Nucleus accumbens (tissue), 56 donors: ENCODE measurements around the gene DTNBP1.
A peak's percentile ranks its signal among the peaks of the same experiment; 100 is the strongest.

Experiments
- DNase-seq, 56 donors: peaks; one replicate each; lab custom pipeline; 2025; lab: John Stamatoyannopoulos, UW

DTNBP1 gene, protein sequence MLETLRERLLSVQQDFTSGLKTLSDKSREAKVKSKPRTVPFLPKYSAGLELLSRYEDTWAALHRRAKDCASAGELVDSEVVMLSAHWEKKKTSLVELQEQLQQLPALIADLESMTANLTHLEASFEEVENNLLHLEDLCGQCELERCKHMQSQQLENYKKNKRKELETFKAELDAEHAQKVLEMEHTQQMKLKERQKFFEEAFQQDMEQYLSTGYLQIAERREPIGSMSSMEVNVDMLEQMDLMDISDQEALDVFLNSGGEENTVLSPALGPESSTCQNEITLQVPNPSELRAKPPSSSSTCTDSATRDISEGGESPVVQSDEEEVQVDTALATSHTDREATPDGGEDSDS

DNA sequence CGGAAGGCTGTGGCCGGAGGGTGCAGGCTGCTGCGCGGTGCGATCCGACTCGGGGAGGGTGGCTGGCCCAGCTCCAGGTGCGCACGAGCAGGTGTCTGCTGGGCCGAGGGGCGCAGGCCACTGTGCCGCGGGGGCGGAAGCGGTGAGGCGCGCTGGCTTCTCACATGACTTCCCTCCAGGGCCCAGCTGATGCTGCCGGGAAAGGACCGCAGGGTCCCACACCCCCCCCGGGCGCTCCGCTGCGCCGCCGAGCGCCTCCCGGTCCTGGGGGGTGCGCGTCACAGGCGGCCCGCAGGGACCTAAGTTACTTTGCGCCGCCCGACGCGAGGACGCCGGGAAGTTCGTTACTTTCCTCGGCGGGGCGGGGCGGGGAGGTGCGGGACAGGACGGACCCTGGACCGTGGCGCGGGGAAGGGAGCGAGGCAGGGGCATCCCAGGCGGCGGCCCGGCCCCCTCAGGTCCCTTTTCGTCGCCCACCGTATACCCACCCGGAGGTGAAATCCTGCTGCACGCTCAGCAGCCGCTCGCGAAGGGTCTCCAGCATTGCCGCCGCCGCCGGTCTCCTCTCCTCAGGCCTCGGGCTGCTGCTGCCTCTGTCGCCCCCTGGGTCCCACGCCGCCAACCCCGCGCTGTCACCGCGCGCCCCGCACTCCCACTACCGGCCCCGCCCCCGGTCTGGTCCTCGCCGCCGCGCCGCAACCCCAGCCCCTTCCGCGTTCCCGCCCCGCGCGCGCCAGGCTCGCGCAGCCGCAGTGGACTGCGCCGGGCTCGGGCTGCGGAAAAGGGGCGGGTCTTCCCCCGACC, at the start of gene DTNBP1:
DTNBP1 (minus strand) TSS at position 703 of the 804 bp plus-strand sequence; CDS start at position 544, 159 bp downstream.
- peak in 54 of 56 donors; percentile 35 to 93 (median 74) for DNase-seq

DNA sequence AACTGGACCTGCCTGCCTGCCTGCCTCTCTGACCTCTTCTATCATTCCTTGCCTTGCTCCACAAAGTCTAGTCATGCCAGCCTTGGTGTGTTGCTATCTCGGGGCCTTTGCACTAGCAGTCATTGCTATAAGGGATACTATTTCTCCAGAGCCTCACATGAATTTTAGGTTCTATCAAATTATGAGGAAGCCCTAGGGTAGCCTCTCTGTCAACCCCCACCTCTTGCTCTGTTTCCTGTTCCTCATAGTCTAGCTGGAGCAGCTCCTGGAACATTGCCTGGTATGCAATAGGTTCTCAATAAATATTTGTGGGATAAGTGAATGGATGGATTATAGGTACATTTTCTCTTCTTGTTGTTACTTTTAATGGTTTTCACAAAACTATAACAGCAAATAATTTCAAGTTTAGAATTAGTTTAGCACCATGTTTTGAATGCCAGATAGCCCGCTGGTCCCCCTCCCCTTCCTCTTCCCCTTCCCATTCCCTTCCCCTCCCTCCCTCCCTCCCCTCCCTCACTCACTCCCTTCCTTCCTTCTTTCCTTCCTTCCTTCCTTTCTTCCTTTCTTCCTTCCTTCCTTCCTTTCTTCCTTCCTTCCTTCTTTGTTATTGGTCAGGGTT, 46.9 kb upstream of the DTNBP1 start:
- no peak for DNase-seq

DNA sequence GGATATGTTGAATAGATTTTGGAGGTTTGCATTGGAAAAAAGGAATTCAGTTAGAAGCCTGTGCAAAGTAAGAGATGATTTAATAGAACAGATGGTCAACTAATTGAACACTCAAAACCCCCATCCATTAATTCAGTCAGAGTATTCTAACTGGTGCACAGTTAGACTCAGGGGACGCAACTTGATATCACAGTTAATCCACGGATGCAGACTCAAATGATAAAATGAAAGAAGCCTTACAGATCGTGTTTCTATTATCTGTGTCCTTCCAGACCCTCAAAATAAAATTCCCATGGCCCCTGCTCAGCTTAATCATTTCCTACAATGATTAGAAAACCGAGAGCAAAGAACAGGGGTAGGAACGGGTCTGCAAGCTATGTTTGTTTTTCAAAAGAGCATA, 45.4 kb upstream of the DTNBP1 start:
- DNase-seq, result no peak

DNA sequence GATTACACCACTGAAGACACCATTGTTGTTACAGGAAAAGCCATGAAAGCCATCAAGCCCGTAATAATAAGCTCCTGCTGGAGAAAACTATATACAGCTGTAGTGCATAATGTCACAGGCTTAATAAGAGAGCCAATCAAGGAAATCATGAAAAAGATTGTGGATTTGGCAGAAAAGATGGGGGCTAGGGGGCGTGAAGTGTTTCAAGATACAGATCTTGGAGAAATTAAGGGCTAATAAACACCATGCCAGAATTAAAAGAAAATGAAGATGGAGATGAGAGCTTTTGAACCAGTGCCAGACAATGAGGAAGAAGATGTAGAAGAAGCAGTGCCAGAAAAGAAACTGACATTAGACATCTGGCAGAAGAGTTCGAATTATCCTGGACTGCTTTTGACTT, 43.2 kb upstream of the DTNBP1 start:
- DNase-seq, result no peak

DNA sequence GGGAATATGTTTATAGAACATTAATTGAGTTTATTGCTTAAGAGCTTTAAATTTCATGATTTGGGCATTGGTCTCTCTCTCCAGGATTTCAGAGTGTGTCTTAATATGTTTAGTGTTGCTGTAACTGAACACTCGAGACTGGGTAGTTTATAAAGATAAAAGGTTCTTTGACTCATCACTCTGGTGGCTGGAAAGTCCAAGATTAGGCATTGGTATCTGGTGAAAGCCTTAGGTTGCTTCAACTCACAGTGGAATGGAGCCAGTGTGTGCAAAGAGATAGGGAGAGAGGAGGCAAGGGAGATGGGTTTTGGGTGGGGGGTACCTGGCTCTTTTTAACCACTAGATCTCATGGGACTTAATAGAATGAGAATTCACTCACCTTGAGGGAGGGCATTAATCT, 35.6 kb upstream of the DTNBP1 start:
- no peak for DNase-seq

DNA sequence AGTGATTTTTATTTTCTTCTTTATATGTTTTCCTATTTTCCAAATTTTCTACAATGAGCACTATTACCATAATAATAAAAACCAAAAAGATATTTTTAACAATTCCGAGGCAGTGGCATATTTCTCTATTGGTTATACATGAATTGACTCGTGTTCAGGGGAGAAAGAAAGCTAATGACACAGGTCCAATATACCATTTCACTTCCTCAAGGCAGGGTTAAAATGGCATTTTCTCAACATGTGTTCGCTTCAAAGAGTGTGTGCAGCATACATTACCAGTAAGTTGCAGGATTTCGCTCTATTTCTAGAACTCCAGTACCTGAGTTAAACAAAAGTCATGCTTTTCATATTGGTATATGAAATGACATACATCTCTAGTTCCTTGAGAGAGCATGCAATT, 35.1 kb upstream of the DTNBP1 start:
- no peak for DNase-seq

DNA sequence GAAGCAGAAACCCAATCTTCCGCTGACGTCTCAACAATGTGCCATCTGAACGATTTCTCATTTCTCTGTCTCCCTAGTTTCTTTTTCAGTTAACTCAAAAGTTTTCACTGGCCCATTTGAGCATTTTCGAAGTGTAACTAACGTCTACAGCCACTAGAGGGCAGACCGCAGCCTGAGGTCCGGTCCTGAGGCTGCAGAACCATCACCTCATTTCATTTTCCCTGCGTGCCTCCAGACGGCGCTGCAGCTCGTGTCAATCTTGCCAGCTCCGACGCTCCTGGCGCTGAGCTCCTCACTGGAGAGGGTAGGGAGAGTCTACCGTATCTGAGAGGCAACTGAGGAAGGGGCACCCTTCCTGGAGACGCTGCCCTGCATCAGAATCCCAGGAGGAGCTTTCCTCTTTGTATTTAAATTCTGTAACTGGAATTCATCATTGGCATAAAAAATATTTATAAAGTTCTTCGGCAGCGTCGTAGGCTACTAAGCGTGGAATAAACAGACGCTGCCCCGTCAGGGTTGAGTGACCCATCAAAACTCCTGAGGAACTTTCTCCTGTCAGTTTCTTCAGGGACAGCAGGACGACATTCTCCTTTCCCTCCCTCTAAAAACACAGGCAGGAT, 28.5 kb upstream of the DTNBP1 start:
- DNase-seq, result peak; percentile 7 to 91 (median 69)

DNA sequence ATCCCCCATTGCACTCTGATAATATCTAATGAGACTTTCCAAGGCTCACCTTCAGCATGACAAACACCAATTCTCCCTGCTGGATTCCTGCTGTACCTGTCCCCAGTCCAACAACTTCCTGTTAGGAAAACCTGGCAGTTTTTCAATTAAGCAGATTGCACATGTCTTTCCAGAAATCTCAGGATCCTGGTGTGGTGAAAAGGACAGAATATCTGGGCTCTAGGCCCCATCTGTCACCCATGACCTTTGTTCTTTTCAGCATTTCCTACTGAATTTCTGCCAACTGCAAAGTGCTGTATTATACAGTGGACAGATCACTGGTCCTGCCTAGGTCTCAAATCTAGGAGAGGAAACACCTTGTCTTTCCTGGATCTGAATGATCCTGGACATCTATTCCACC, 27.7 kb upstream of the DTNBP1 start:
- no peak for DNase-seq

DNA sequence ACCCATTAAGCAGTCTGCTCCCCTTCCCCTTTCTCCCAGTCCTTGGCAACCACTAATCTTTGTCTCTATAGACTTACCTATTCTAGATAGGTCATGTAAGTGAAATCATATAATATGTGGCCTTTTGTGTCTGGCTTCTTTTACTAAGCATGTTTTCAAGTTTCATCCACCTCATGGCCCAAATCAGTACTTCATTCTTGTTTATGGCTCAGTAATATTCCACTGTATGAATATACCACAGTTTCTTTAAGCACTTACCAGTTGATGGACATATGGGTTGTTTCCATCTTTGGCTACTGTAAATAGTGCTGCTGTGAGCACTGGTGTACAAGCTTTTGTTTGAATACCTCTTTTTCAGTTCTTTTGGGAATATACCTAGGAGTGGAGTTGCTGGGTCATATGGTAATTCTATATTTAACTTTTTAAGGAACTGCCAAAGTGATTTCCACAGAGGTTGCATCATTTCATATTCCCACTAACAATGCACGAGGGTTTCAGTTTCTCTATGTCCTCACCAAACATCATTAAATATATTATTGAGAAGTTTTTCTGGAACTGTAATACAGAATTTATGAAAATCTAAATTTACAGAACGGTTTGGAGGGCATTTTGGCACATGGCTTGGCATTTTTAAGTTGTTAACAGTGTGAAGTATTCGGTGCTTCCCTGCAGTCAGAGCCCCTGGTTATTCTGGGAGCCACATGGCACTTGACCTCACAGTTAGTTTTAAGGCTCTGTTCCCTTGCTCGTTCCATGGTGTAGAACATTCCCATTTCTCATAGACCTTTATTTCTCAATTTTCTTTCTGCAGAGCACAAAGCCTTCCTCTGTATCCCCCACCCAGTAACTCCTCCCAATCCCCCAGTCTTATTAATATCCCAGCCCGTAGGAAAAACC, 27.0 kb upstream of the DTNBP1 start:
- DNase-seq, result no peak

DNA sequence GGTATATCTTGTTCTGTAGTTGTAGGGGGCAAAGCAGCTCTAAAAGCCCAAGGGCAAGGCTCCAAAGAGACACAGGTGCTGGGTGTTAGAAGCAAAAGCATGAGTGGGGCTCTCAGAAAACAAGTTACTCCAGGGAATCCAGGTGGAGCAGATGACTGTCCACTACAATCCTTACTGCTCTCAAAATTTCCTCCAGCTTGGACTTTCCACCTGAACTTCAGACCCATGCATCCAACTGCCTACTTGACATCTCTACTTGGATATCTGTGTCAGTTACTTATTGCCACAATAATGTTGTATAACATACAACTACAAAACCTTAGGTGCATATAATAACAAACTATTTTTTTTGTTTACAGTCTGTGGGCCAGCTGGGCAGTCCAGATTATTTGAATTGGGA, 22.8 kb upstream of the DTNBP1 start:
- DNase-seq, result no peak

DNA sequence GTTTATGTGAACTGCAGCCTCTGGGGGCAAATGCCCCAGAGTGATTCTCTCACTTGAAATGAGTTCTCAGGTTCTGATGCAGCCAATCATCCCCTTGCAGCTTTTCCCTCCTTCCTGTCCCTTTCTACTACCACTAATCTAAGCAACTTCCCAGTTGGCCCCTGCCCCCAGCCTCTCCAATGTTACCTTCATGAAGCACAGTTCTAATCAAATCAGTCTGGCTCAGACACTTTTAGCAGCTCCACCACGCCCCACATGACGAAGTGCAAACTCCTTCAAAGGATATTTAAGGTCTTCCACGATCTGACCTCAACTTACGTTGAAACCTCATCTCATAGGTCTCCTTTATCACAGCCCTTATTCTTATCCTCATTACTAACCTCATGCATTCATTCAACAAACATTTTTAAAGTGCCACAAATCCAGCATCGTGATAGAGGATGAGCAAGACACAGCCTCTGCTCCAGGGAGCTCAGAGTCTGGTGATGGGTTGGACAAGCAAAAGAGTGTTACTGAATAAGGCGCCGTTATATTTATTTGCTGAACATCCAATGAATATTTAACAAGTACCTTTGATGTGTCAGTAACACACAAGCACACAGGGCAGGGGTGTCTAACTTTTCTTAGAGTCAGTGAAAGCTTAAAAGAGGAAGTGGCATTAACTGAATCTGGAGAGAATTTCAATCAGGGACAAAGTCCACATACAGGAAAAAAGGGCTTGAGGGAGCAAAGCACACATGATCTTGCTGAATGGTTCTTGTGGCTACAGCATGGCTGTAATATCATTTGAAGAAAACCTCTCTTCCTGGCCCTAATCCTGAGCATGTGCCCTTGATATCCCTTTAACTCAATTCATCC, 20.4 kb upstream of the DTNBP1 start:
- DNase-seq, result no peak

DNA sequence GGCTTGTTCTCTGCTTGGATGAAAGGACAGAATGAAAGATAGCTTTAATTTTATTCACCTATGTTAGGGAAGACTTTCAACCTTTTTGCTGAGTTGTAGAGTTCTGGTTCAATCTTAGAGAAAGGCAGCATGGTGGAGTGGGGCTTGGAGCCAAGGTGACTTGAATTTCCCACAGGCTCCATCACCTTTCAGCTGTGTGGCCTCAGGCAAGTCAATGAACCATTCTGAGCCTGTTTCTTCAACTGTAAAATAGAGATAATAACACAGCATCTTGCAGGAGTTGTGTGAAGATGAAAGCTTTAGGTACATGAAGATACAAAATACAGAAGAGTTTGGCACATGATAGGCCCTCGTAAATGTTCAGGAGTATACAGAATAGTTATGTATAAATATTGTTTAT, 19.1 kb upstream of the DTNBP1 start:
- DNase-seq, result no peak

DNA sequence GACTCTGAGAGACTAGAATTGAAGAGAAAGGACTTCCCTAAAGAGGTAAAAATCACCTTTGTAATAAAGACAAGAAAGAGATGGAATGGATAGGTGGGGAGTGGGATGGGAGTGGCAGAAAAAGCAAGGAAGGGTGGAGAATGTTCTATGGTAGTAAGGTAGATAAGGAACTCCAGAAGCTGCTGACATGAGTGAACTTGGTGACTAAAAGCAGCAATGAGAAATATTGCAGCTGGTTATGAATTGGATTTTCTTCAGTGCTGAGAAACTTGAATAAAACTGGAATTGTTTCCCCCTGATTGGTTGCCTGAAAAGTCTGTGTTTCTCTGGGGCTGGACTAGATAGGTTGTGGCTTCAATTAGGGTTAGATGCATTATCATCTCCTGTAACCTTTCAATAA, 15.7 kb upstream of the DTNBP1 start:
- DNase-seq, result no peak

DNA sequence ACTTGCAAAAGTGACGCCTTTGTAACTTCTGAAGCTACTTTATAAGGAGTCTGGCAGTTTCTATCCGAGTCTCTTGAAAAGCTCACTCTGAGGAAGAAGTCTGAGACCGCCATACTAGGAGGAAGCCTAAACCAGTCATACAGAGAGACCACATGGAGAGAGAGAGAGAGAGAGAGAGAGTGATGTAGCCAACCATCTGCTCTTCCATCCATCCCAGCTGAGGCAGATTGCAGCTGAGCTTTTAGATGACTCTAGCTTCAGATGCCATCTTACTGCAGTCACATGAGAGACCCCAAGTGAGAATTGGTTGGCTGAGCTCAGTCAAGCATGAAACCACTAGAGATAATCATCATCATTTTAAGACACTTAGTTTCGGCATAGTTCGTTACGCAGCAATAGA, 15.0 kb upstream of the DTNBP1 start:
- no peak for DNase-seq

DNA sequence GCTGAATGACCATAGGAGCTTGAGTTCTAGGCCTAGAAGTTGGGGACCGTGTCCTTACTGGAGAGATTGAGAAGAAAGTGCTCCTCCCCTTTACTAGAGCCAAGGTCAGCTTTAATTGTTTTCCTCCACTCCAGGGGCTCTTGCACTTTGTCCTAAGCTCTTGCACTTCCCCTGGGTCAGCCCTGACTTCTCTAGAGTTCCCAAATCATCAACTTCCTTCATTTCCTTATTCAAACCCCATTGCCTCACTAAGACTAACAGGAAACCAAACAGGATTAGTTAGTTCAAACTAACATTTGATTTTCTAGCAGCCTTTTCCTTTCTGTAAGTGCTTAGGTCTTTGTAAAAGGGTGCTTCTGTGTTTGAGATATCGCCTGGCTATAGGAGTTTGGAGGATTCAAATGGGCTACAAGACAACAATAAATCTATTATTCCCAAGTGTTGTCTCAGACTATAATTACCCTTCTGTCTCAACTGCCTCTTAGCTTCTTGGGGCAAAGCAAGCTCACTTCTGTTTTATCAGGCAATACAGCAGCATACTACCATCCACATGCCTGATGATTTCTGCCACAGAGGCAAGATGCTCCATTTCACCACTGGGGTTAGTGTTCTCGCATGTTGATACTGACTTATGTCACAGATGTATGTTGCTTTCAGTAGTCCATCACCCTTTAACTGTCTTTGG, 12.8 kb upstream of the DTNBP1 start:
- DNase-seq, result no peak

DNA sequence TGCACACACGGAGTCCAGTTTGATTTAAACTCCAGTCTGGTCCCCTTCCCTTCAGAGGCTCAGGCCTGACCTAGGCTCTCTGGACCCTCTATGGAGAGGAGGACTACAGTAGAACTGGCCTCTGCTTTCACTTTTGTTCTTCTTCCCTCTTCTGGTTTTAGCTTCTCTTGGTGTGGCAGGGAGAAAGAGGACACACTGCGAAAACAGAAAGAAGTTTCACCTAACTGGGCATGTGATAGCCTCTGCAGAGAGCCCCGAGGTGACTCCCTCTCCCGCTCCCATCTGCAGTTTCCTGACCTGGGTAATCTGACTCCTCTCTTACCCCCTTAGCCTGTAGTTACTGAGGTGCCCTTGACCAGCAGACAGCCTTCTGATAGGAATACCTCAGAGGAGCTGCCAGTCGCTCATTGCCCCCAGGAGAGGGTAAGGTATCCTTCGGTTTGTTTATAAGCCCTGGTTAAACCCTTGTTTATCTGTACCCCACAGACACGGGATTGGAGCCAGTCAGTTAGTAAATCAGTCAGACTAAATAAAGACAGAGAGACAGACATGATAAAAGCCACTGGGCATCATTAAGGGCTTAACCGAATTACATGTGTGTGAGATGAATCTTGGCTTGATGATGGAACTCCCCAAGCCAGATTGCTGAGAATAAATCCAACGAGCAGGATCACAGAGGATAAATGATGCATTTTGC, 12.0 kb upstream of the DTNBP1 start:
- no peak for DNase-seq

DNA sequence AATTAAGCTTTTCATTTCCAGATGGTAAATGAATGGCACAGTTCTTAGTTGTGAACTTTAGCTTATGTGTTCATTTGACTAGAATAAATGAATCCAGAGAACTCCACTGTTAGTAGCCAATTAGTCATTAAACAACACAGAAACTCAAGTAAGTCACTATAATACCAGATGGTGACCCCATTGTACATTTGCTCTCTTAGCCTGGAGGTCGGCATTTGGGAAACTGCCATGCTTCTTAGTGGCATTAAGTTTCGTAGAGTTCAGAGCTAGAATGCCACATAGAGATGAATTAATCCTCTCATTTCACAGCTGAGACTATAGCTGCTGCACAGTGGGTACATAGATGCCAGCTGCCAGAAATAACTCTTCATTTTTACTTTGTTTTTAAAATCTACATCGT, 10.8 kb upstream of the DTNBP1 start:
- no peak for DNase-seq

DNA sequence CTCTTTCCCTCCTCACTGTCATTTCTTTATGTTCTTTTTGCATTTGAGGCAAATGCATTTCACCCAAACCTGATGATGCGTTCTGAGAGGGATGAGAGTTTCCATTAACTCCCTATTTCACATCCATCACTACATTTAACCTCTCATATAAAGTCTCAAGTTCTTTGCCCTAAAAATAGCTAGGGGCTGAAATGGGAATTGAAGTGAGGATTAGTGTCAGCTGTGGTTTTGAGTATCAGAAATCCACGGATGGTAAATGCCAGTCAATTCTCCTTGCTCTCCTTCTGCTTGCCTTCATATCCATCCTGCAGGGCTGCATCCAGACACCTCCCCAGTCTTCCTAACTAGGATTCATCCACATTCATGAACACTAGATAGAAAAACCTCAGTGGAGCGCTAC, 10.0 kb upstream of the DTNBP1 start:
- DNase-seq, result no peak
